GM06990 (cell line): ENCODE measurements around the gene ARID1A.

ENCODE experiments used
- DNase-seq: peaks from one replicate; pipeline ENCODE4 v3.0.0-alpha.2; 2011; ENCODE audit not compliant: insufficient read length; ENCODE audit errors: extremely low read depth
- H3K27me3 ChIP-seq: replicated peaks from 2 replicates; pipeline ENCODE4 v1.6.0; 2011; ENCODE audit warnings: low read length; ENCODE audit not compliant: control insufficient read depth, insufficient read depth
- H3K36me3 ChIP-seq: 2 replicates; pipeline ENCODE4 v1.5.1; 2011; ENCODE audit warnings: low read length; ENCODE audit not compliant: control insufficient read depth, insufficient read depth
- H3K4me3 ChIP-seq: replicated peaks from 2 replicates; pipeline ENCODE4 v1.5.1; 2011; ENCODE audit warnings: low read depth, mild to moderate bottlenecking, control low read depth, low read length
- CTCF ChIP-seq: IDR thresholded peaks from 2 replicates; pipeline ENCODE4 v1.5.1; 2011; ENCODE audit warnings: low read length, control low read depth, mild to moderate bottlenecking, inconsistent platforms; ENCODE audit not compliant: insufficient read depth, poor library complexity, severe bottlenecking

ARID1A gene

GRCh38 chr1:26785611-26786436 lies 90.0 kb downstream of the ARID1A start:
- no peak for TF ChIP-seq CTCF
- Histone ChIP-seq H3K36me3 (no peaks in the 10 kb centered on the region; the same call in 1 of the 2 replicates), H3K27me3 (no peaks in the 10 kb centered on the region), H3K4me3 (no peak overlapping the region)
- DNase-seq: no peak

GRCh38 chr1:26786437-26787380 lies 90.9 kb downstream of the ARID1A start:
- no peaks in the 10 kb centered on the region; the same call in 1 of the 2 replicates for H3K36me3 ChIP-seq
- peak; percentile 57 for DNase-seq

GRCh38 chr1:26787381-26787705 lies 91.5 kb downstream of the ARID1A start:
- Histone ChIP-seq H3K27me3 (no peaks in the 10 kb centered on the region), H3K36me3 (no peaks in the 10 kb centered on the region; the same call in none of the 2 replicates), H3K4me3 (peak overlapping the region; percentile 80)
- TF ChIP-seq CTCF: no peak
- no peak for DNase-seq

More at GRCh38 chr1:26786437-26787380, 90.9 kb downstream of the ARID1A start:
- TF ChIP-seq CTCF: no peak
- Histone ChIP-seq H3K27me3 (no peaks in the 10 kb centered on the region), H3K4me3 (peak overlapping the region; percentile 80)

DNA sequence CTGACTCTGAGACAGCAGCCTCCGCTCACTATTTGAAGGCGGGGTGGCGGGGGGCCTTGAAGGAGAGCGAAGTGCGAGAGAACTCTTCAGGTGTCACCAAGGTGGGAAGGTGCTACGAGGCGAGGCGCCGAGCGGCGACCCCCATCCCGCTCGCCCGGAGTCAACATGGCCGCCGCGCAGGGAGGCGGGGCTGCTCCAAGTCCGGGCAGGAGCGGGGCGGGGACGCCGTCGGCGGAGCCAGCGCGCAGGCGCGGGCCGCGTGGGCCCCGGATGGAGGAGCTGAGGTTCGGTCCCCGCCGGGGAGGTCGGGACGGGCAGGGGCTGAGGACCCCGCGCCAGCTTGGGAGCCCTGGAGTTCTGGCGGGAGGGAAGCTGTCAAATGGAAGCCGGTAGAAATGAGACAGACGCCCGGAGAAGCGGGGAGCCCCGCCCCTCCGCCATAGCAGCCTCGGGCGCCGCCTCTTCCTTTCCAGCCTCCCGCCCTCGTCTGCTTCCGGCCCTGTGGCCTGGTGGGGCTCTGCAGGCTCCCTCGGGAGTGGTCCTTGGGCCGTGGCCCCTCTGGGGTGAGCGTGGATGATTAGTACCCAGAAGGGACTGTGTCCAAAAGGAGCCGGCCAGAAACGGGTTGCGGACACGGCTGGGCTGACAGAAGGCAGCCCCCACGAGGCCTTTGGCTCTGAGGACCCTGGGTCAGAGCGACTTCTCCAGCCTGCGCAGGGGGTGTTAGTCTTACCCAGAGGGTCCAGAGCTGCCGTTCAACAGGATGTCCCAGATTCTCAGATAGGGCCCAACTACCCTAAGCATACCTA lies 92.1 kb downstream of the ARID1A start, which contains the start of gene PIGV:
TSS of gene PIGV (plus strand) at position 245 of the 809 bp plus-strand sequence. CDS start 2,866 bp downstream, outside the sequence.
- no peaks in the 10 kb centered on the region for H3K27me3 ChIP-seq
- H3K4me3 ChIP-seq: peak within 1 kb of the TSS; percentile 80
- TF ChIP-seq CTCF: no peak
- peak; percentile 93 for DNase-seq
- H3K36me3 ChIP-seq: peaks cover 2% of the 10 kb centered on the region

- no peaks in the 10 kb centered on the region for H3K27me3 ChIP-seq
- H3K4me3 ChIP-seq: peak overlapping the region; percentile 80
- no peak for TF ChIP-seq CTCF
- peaks cover 4% of the 10 kb centered on the region for H3K36me3 ChIP-seq
- DNase-seq: no peak
These were observed 92.6 kb downstream of the ARID1A start for GRCh38 chr1:26788515-26788785.
